HCEC 1CT (cell line): ENCODE results near the gene SLC12A7.
"Not testable (repeated sequence)": the region's sequence is repeated elsewhere in the genome, so short reads cannot be mapped to it uniquely, and the experiment has no call there.

Source experiments
- DNase-seq: peaks from one replicate; pipeline ENCODE4 v3.0.0-alpha.2; 2017

SLC12A7 gene

GRCh38 chr5:1094670-1095190 lies 17.1 kb downstream of the SLC12A7 start:
- no peak for DNase-seq

- no peak for DNase-seq
Measured at GRCh38 chr5:1093361-1093760, 18.5 kb downstream of the SLC12A7 start.

- no peak for DNase-seq
Measured at GRCh38 chr5:1092122-1092521, 19.7 kb downstream of the SLC12A7 start.

GRCh38 chr5:1091632-1092031 lies 20.2 kb downstream of the SLC12A7 start:
- no peak for DNase-seq

- DNase-seq: no peak
Measured at GRCh38 chr5:1090538-1090937, 21.3 kb downstream of the SLC12A7 start.

GRCh38 chr5:1089621-1090040 lies 22.2 kb downstream of the SLC12A7 start:
- DNase-seq: no peak

- no peak for DNase-seq
Measured at GRCh38 chr5:1089146-1089545, 22.7 kb downstream of the SLC12A7 start.

GRCh38 chr5:1088726-1089125 lies 23.1 kb downstream of the SLC12A7 start:
- no peak for DNase-seq

- DNase-seq: no peak
Measured at GRCh38 chr5:1088031-1088430, 23.8 kb downstream of the SLC12A7 start.

GRCh38 chr5:1087428-1087827 lies 24.4 kb downstream of the SLC12A7 start:
- DNase-seq: no peak

- no peak for DNase-seq
Measured at GRCh38 chr5:1086871-1087270, 25.0 kb downstream of the SLC12A7 start.

GRCh38 chr5:1086137-1086536 lies 25.7 kb downstream of the SLC12A7 start:
- DNase-seq: no peak

- DNase-seq: no peak
Measured at GRCh38 chr5:1085391-1085790, 26.5 kb downstream of the SLC12A7 start.

GRCh38 chr5:1083823-1084605 lies 27.8 kb downstream of the SLC12A7 start:
- DNase-seq: no peak

- DNase-seq: not testable (repeated sequence)
Measured at GRCh38 chr5:1083026-1083425, 28.8 kb downstream of the SLC12A7 start.

GRCh38 chr5:1081519-1081918 lies 30.3 kb downstream of the SLC12A7 start:
- DNase-seq: no peak

- DNase-seq: no peak
Measured at GRCh38 chr5:1080432-1080831, 31.4 kb downstream of the SLC12A7 start.

GRCh38 chr5:1079961-1080360 lies 31.9 kb downstream of the SLC12A7 start:
- DNase-seq: no peak

GRCh38 chr5:1079486-1079885 lies 32.4 kb downstream of the SLC12A7 start:
- no peak for DNase-seq

- no peak for DNase-seq
Measured at GRCh38 chr5:1078851-1079250, 33.0 kb downstream of the SLC12A7 start.

GRCh38 chr5:1078206-1078605 lies 33.7 kb downstream of the SLC12A7 start:
- DNase-seq: no peak

GRCh38 chr5:1077491-1078020 lies 34.3 kb downstream of the SLC12A7 start:
- DNase-seq: no peak

- DNase-seq: no peak
Measured at GRCh38 chr5:1077026-1077425, 34.8 kb downstream of the SLC12A7 start.

- no peak for DNase-seq
Measured at GRCh38 chr5:1076406-1076805, 35.5 kb downstream of the SLC12A7 start.

- DNase-seq: no peak
Measured at GRCh38 chr5:1075931-1076330, 35.9 kb downstream of the SLC12A7 start.
